HG02798 (cell line): Measurements from ENCODE around the gene WDR35.

Experiments used
- ATAC-seq: cut with Tn5 transposase; IDR thresholded peaks from one replicate; pipeline ENCODE4 v1.9.1; 2021; ENCODE audit warnings: mild to moderate bottlenecking; ENCODE audit not compliant: unreplicated experiment, poor library complexity

Gene WDR35

GRCh38 chr2:19876751-19877150 is 113.2 kb downstream of the WDR35 start:
- ATAC-seq = no peak

- no peak for ATAC-seq
Observed at GRCh38 chr2:19875280-19875679, 114.6 kb downstream of the WDR35 start.

GRCh38 chr2:19874726-19875125 is 115.2 kb downstream of the WDR35 start:
- no peak for ATAC-seq

- no peak for ATAC-seq
Observed at GRCh38 chr2:19873014-19873413, 116.9 kb downstream of the WDR35 start.

- no peak for ATAC-seq
Observed at GRCh38 chr2:19872302-19872701, 117.6 kb downstream of the WDR35 start.

GRCh38 chr2:19871836-19872235 is 118.1 kb downstream of the WDR35 start:
- ATAC-seq = no peak

GRCh38 chr2:19870792-19871191 is 119.1 kb downstream of the WDR35 start:
- no peak for ATAC-seq

GRCh38 chr2:19868701-19869580 is 121.0 kb downstream of the WDR35 start:
- ATAC-seq = peak; percentile 85

- peak; percentile 1 for ATAC-seq
Observed at GRCh38 chr2:19868224-19868623, 121.7 kb downstream of the WDR35 start.

GRCh38 chr2:19866771-19867170 is 123.1 kb downstream of the WDR35 start:
- ATAC-seq = peak; percentile 33

GRCh38 chr2:19865151-19865550 is 124.8 kb downstream of the WDR35 start:
- ATAC-seq = peak; percentile 33

GRCh38 chr2:19864381-19864780 is 125.5 kb downstream of the WDR35 start:
- ATAC-seq = no peak

GRCh38 chr2:19863303-19864041 is 126.4 kb downstream of the WDR35 start:
- peak; percentile 76 for ATAC-seq

GRCh38 chr2:19861813-19862212 is 128.1 kb downstream of the WDR35 start:
- ATAC-seq = no peak
